WTC11 (cell line): ENCODE results near the gene AFF3. TPM values are rescaled to one million over a fixed set of nuclear protein-coding genes. Genes with fewer than 3 reads are reported as not detected.

Experiments
- ATAC-seq: fragments of 200-7000 bp; cut with Tn5 transposase; 2 replicates; pipeline ENCODE4 v1.10.0; 2021; ENCODE audit warnings: mild to moderate bottlenecking, moderate library complexity
- CTCF ChIA-PET: fragments of 300-600 bp; sonication (Branson Sonifier 250); formaldehyde crosslinking; loops from one replicate; lab custom pipeline; 2021; ENCODE audit warnings: antibody characterized with exemption; lab: Charles Lee
- POLR2A ChIA-PET: fragments of 350-600 bp; sonication (Branson Sonifier 250); formaldehyde crosslinking; loops from one replicate; lab custom pipeline; 2021; ENCODE audit warnings: antibody characterized with exemption; lab: Charles Lee
- DNase-seq: peaks from one replicate; pipeline ENCODE4 v3.0.0; 2021; ENCODE audit warnings: low spot score
- H3K27ac Mint-ChIP-seq: 2 replicates; pipeline ENCODE4 v1.8.0; 2021; ENCODE audit warnings: mixed read lengths
- H3K27me3 Mint-ChIP-seq: 2 replicates; pipeline ENCODE4 v1.8.0; 2021; ENCODE audit warnings: low read depth, mild to moderate bottlenecking, moderate library complexity, mixed read lengths
- H3K36me3 Mint-ChIP-seq: 2 replicates; pipeline ENCODE4 v1.8.0; 2021; ENCODE audit warnings: mixed read lengths
- H3K4me1 Mint-ChIP-seq: 2 replicates; pipeline ENCODE4 v1.8.0; 2022; ENCODE audit warnings: mixed read lengths
- H3K4me3 Mint-ChIP-seq: 2 replicates; pipeline ENCODE4 v1.8.0; 2021; ENCODE audit warnings: mild to moderate bottlenecking, moderate library complexity, mixed read lengths
- H3K9me3 Mint-ChIP-seq: 2 replicates; pipeline ENCODE4 v1.8.0; 2021; ENCODE audit warnings: mixed read lengths
- CREB1 ChIP-seq: sonication (generic); formaldehyde crosslinking; IDR thresholded peaks from 2 replicates; pipeline ENCODE4 v1.8.0; 2023; ENCODE audit warnings: mild to moderate bottlenecking, missing genetic modification reagents
- ELF4 ChIP-seq: sonication (generic); formaldehyde crosslinking; IDR thresholded peaks from 2 replicates; pipeline ENCODE4 v1.8.1; 2022; ENCODE audit warnings: low read depth, mild to moderate bottlenecking, moderate library complexity, missing genetic modification reagents
- EMX1 ChIP-seq: fragments of 250-450 bp; sonication (Bioruptor Pico); IDR thresholded peaks from 2 replicates; pipeline ENCODE4 v1.8.0; 2021; ENCODE audit warnings: mild to moderate bottlenecking
- IRF2 ChIP-seq: sonication (generic); formaldehyde crosslinking; IDR thresholded peaks from 2 replicates; pipeline ENCODE4 v1.8.0; 2022; ENCODE audit warnings: low read depth, missing genetic modification reagents, borderline replicate concordance
- NFYB ChIP-seq: sonication (generic); formaldehyde crosslinking; conservative IDR thresholded peaks from 2 replicates; pipeline ENCODE4 v1.8.0; 2022; ENCODE audit warnings: low read depth, missing genetic modification reagents
- NR1H2 ChIP-seq: sonication (generic); formaldehyde crosslinking; IDR thresholded peaks from 2 replicates; pipeline ENCODE4 v1.9.0; 2021; ENCODE audit warnings: mild to moderate bottlenecking, moderate library complexity, missing genetic modification reagents
- PRRX2 ChIP-seq: fragments of 250-450 bp; sonication (Bioruptor Pico); IDR thresholded peaks from 2 replicates; pipeline ENCODE4 v1.8.0; 2021; ENCODE audit warnings: mild to moderate bottlenecking
- RELA ChIP-seq: sonication (generic); formaldehyde crosslinking; IDR thresholded peaks from 2 replicates; pipeline ENCODE4 v1.8.1; 2022; ENCODE audit warnings: missing genetic modification reagents, mild to moderate bottlenecking, borderline replicate concordance
- RORB ChIP-seq: fragments of 250-450 bp; sonication (Bioruptor Pico); IDR thresholded peaks from 2 replicates; pipeline ENCODE4 v1.9.0; 2021; ENCODE audit warnings: mild to moderate bottlenecking
- SOX15 ChIP-seq: fragments of 250-450 bp; sonication (Bioruptor Pico); IDR thresholded peaks from 2 replicates; pipeline ENCODE4 v1.9.0; 2021; ENCODE audit warnings: mild to moderate bottlenecking
- TCF7 ChIP-seq: sonication (generic); formaldehyde crosslinking; IDR thresholded peaks from 2 replicates; pipeline ENCODE4 v1.8.0; 2022; ENCODE audit warnings: mild to moderate bottlenecking, low read depth, missing genetic modification reagents, moderate library complexity
- TEAD1 ChIP-seq: sonication (generic); formaldehyde crosslinking; IDR thresholded peaks from 2 replicates; pipeline ENCODE4 v1.8.0; 2022; ENCODE audit warnings: mild to moderate bottlenecking, missing genetic modification reagents
- TP53 ChIP-seq: sonication (generic); formaldehyde crosslinking; IDR thresholded peaks from 2 replicates; pipeline ENCODE4 v1.8.1; 2023; ENCODE audit warnings: mild to moderate bottlenecking, missing genetic modification reagents
- ZBTB21 ChIP-seq: sonication (generic); formaldehyde crosslinking; IDR thresholded peaks from 2 replicates; pipeline ENCODE4 v1.8.1; 2023; ENCODE audit warnings: mild to moderate bottlenecking, missing genetic modification reagents, borderline replicate concordance
- ZNF416 ChIP-seq: fragments of 250-450 bp; sonication (Bioruptor Pico); IDR thresholded peaks from 2 replicates; pipeline ENCODE4 v1.9.0; 2021; ENCODE audit warnings: mild to moderate bottlenecking, inconsistent platforms
- total RNA-seq: library from RNA; stranded (reverse); gene quantifications from 3 replicates; pipeline ENCODE4 v1.2.3, GENCODE V29; 2021
- TF ChIP-seq, protein P1 (sequence below): fragments of 250-450 bp; sonication (Bioruptor Pico); IDR thresholded peaks from 2 replicates; pipeline ENCODE4 v1.9.0; 2021; ENCODE audit warnings: mild to moderate bottlenecking, borderline replicate concordance
- TF ChIP-seq, protein P2 (sequence below): sonication (generic); formaldehyde crosslinking; IDR thresholded peaks from 2 replicates; pipeline ENCODE4 v1.8.1; 2022; ENCODE audit warnings: mild to moderate bottlenecking, moderate library complexity, missing genetic modification reagents
- TF ChIP-seq, protein P3 (sequence below): sonication (generic); formaldehyde crosslinking; IDR thresholded peaks from 2 replicates; pipeline ENCODE4 v1.8.1; 2023; ENCODE audit warnings: mild to moderate bottlenecking, missing genetic modification reagents
- TF ChIP-seq, protein P4 (sequence below): sonication (generic); formaldehyde crosslinking; IDR thresholded peaks from 2 replicates; pipeline ENCODE4 v1.8.1; 2023; ENCODE audit warnings: mild to moderate bottlenecking, missing genetic modification reagents, moderate library complexity
- TF ChIP-seq, protein P5 (sequence below): sonication (generic); formaldehyde crosslinking; IDR thresholded peaks from 2 replicates; pipeline ENCODE4 v1.8.1; 2023; ENCODE audit warnings: mild to moderate bottlenecking, missing genetic modification reagents, moderate library complexity
- TF ChIP-seq, protein P6 (sequence below): fragments of 250-450 bp; sonication (Bioruptor Pico); IDR thresholded peaks from 2 replicates; pipeline ENCODE4 v1.9.0; 2021; ENCODE audit warnings: moderate library complexity, mild to moderate bottlenecking, inconsistent platforms, borderline replicate concordance

The AFF3 gene
- total RNA-seq, 1 experiment from 2014 or later: 1.2 TPM

DNA sequence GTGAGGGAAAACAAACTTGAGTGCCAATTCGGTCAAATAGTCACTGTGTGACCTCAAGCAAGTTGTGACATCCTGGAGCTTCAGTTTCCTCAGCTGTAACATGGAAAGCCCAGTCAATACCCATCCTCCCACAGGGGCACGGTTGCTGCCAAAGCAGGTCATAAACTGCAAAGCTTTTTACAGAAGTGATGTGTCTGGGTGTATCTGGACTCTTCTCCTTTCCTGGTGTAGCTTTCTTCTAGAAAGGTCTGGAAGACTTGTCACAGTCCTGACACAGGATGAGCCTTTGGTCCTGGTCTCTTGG, 4.2 kb upstream of the AFF3 start:
- POLR2A ChIA-PET: no interaction called here
- no peak overlapping the region for H3K27ac Mint-ChIP-seq
- no peak for TF ChIP-seq PRRX2
- TF ChIP-seq, protein P1, sequence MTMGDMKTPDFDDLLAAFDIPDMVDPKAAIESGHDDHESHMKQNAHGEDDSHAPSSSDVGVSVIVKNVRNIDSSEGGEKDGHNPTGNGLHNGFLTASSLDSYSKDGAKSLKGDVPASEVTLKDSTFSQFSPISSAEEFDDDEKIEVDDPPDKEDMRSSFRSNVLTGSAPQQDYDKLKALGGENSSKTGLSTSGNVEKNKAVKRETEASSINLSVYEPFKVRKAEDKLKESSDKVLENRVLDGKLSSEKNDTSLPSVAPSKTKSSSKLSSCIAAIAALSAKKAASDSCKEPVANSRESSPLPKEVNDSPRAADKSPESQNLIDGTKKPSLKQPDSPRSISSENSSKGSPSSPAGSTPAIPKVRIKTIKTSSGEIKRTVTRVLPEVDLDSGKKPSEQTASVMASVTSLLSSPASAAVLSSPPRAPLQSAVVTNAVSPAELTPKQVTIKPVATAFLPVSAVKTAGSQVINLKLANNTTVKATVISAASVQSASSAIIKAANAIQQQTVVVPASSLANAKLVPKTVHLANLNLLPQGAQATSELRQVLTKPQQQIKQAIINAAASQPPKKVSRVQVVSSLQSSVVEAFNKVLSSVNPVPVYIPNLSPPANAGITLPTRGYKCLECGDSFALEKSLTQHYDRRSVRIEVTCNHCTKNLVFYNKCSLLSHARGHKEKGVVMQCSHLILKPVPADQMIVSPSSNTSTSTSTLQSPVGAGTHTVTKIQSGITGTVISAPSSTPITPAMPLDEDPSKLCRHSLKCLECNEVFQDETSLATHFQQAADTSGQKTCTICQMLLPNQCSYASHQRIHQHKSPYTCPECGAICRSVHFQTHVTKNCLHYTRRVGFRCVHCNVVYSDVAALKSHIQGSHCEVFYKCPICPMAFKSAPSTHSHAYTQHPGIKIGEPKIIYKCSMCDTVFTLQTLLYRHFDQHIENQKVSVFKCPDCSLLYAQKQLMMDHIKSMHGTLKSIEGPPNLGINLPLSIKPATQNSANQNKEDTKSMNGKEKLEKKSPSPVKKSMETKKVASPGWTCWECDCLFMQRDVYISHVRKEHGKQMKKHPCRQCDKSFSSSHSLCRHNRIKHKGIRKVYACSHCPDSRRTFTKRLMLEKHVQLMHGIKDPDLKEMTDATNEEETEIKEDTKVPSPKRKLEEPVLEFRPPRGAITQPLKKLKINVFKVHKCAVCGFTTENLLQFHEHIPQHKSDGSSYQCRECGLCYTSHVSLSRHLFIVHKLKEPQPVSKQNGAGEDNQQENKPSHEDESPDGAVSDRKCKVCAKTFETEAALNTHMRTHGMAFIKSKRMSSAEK: no peak
- no peak for TF ChIP-seq IRF2
- TF ChIP-seq ZBTB21 (CRISPR knock-in tag): no peak
- no peak for TF ChIP-seq CREB1 (CRISPR knock-in tag)
- no peak for TF ChIP-seq TP53 (CRISPR knock-in tag)
- no peak for TF ChIP-seq RELA (CRISPR knock-in tag)
- TF ChIP-seq, protein P2, sequence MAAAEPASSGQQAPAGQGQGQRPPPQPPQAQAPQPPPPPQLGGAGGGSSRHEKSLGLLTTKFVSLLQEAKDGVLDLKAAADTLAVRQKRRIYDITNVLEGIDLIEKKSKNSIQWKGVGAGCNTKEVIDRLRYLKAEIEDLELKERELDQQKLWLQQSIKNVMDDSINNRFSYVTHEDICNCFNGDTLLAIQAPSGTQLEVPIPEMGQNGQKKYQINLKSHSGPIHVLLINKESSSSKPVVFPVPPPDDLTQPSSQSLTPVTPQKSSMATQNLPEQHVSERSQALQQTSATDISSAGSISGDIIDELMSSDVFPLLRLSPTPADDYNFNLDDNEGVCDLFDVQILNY (CRISPR knock-in tag): no peak
- H3K36me3 Mint-ChIP-seq: no peaks in the 10 kb centered on the region
- no peaks in the 10 kb centered on the region; the same call in 1 of the 2 replicates for H3K27me3 Mint-ChIP-seq
- no peaks in the 10 kb centered on the region for H3K4me1 Mint-ChIP-seq
- no peak overlapping the region for H3K4me3 Mint-ChIP-seq
- no peak for DNase-seq
- CTCF ChIA-PET: no interaction called here
- ATAC-seq: no peak
- H3K9me3 Mint-ChIP-seq: peaks cover 21% of the 10 kb centered on the region

DNA sequence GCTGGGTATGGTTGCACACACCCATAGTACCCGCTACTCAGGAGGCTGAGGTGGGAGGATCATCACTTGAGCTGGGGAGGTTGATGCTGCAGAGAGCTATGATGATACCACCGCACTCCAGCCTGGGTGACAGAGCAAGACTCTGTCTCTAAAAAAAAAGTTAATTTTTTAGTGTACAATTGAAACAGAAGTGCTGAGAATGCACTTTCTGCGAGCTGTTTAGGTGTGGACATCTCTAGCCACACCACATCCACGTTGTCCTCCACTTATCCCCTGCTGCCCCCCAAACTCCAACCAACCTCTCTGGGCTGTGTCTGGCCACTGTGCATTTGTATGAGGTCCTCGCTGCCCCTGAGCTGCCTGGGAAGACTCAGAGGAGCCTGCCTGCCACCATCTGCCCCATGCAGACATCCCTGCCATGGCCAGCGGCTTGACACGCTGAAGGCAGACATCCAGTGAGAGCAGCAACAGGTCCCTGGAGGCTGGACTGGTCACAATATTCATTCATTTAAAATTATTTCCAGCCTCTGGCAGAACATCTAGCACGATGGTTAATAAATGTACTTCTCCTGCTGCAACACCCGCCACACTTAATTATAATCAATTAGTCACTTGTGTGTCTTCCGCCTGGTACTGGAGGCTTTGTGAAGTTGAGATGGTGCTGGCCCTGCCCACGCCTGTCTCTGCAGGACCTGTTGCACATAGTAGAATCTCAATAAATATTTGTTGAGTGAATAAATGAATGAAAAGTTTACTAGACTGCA, 3.7 kb upstream of the AFF3 start:
- ChIA-PET POLR2A (no interaction called here), CTCF (no interaction called here)
- peaks cover 21% of the 10 kb centered on the region for H3K9me3 Mint-ChIP-seq
- H3K4me1 Mint-ChIP-seq: no peaks in the 10 kb centered on the region
- no peaks in the 10 kb centered on the region; the same call in 1 of the 2 replicates for H3K27me3 Mint-ChIP-seq
- H3K27ac Mint-ChIP-seq: no peak overlapping the region
- no peak overlapping the region for H3K4me3 Mint-ChIP-seq
- ATAC-seq (no peak), DNase-seq (no peak)
- H3K36me3 Mint-ChIP-seq: no peaks in the 10 kb centered on the region
- TF ChIP-seq NR1H2 (CRISPR knock-in tag): no peak
- no peak for TF ChIP-seq NFYB (CRISPR knock-in tag)
- TF ChIP-seq CREB1 (CRISPR knock-in tag): no peak

- H3K4me3 Mint-ChIP-seq: no peak overlapping the region
- TF ChIP-seq SOX15 (no peak), ELF4 (CRISPR knock-in tag) (no peak), TCF7 (CRISPR knock-in tag) (no peak), ZNF416 (no peak), RORB (no peak), TEAD1 (CRISPR knock-in tag) (no peak), EMX1 (CRISPR knock-in tag) (no peak)
- TF ChIP-seq, protein P3, sequence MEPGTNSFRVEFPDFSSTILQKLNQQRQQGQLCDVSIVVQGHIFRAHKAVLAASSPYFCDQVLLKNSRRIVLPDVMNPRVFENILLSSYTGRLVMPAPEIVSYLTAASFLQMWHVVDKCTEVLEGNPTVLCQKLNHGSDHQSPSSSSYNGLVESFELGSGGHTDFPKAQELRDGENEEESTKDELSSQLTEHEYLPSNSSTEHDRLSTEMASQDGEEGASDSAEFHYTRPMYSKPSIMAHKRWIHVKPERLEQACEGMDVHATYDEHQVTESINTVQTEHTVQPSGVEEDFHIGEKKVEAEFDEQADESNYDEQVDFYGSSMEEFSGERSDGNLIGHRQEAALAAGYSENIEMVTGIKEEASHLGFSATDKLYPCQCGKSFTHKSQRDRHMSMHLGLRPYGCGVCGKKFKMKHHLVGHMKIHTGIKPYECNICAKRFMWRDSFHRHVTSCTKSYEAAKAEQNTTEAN (CRISPR knock-in tag): no peak
- TF ChIP-seq, protein P4, sequence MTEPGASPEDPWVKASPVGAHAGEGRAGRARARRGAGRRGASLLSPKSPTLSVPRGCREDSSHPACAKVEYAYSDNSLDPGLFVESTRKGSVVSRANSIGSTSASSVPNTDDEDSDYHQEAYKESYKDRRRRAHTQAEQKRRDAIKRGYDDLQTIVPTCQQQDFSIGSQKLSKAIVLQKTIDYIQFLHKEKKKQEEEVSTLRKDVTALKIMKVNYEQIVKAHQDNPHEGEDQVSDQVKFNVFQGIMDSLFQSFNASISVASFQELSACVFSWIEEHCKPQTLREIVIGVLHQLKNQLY (CRISPR knock-in tag): no peak
- TF ChIP-seq, protein P5, sequence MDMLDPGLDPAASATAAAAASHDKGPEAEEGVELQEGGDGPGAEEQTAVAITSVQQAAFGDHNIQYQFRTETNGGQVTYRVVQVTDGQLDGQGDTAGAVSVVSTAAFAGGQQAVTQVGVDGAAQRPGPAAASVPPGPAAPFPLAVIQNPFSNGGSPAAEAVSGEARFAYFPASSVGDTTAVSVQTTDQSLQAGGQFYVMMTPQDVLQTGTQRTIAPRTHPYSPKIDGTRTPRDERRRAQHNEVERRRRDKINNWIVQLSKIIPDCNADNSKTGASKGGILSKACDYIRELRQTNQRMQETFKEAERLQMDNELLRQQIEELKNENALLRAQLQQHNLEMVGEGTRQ (CRISPR knock-in tag): no peak
- TF ChIP-seq, protein P6, sequence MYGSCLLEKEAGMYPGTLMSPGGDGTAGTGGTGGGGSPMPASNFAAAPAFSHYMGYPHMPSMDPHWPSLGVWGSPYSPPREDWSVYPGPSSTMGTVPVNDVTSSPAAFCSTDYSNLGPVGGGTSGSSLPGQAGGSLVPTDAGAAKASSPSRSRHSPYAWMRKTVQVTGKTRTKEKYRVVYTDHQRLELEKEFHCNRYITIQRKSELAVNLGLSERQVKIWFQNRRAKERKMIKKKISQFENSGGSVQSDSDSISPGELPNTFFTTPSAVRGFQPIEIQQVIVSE (CRISPR knock-in tag): no peak
- TF ChIP-seq, all 79 proteins: peak for 0
- H3K27ac Mint-ChIP-seq: no peak overlapping the region
- no peaks in the 10 kb centered on the region for H3K36me3 Mint-ChIP-seq
- H3K4me1 Mint-ChIP-seq: no peaks in the 10 kb centered on the region
- no peaks in the 10 kb centered on the region; the same call in 1 of the 2 replicates for H3K27me3 Mint-ChIP-seq
- H3K9me3 Mint-ChIP-seq: peaks cover 21% of the 10 kb centered on the region
- DNase-seq (no peak), ATAC-seq (no peak)
- POLR2A ChIA-PET: no interaction called here
- CTCF ChIA-PET: interaction anchor here (1.4 kb wide), 1 partner anchor 117 kb away, joined by 4 read pairs; no protein-coding TSS in a partner anchor
Measured at GRCh38 chr2:100143286-100143685, 896 bp upstream of the AFF3 start.
